Umbilical cord (tissue), 2 donors: Measurements from ENCODE around the gene XXYLT1. TPM values are rescaled to one million over a fixed set of nuclear protein-coding genes. Genes with fewer than 3 reads are reported as not detected.

Source experiments
- DNase-seq: peaks from one replicate; pipeline ENCODE4 v3.0.0-alpha.2; 2015; ENCODE audit warnings: low spot score
- total RNA-seq: library from RNA; depleted of rRNA; stranded (reverse); fragments of >200 nt; gene quantifications from one replicate; pipeline ENCODE4 v1.2.3, GENCODE V29; 2014; ENCODE audit warnings: low replicate concordance; ENCODE audit not compliant: insufficient read depth

XXYLT1 gene
- total RNA-seq, 1 donor from 2014 or later: 21.4 TPM

DNA sequence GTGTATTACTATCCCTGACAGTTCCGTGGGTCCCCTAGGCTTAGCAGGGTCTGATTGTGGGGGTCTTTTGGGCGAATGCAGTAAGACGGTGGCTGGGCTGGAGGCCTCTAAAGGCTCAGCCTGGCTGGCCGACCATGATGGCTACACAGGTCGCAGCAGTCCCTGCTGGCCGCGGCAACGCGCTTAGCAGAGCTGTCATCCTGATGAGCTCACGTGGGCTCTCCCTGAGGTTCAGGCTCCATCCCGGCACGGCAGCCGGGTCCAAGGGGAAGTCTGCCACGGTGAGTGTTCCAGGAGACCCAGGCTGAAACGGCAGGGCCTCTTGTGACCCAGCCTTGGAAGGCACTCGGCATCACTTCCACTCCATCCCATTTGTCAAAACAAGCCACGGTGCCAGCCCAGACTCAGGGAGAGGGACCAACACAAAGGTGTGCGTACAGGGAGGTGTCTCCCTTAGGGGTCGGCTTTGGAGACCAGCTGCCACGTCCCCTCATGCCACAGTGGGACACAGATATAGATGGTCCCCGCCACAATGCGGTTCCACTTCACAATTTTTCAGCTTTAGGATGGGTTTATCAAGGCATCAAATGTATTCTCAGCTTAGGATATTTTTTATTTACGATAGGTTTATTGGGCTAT, 101.8 kb downstream of the XXYLT1 start:
- no peak for DNase-seq

DNA sequence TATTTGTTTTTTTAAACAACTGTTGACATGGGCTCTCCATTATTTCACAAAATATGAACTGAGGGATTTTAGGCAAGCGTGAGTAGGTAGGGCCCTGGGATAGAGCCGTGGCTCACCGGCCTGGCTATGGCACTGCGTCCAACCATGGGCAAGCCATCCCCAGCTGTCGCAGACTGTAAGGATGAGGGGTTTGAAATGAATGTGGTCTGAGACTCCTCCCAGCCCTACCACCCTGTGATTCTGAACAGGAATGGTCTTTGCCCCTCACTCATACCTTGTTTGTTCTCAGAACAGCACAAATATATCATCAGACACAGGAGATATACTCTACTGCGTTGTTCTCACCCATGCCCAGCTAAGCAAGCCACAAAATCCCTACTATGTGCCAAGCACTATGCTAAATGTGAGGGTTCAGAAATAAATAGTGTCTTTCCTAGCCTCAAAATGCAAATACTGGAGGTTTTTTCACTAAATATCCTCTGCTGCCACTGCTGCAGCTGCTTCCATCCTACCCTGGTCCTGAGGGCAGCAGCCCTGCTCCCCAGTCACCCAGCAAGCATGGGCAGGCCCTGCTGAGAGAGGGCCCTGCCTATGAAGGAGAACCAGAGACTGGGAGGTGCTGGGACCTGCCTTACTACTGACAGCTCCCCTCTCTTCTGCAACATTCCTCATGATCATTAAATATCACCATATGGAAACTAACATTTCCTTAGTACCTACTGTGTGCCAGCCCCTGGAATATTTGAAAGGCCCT, 102.8 kb downstream of the XXYLT1 start:
- DNase-seq: no peak

DNA sequence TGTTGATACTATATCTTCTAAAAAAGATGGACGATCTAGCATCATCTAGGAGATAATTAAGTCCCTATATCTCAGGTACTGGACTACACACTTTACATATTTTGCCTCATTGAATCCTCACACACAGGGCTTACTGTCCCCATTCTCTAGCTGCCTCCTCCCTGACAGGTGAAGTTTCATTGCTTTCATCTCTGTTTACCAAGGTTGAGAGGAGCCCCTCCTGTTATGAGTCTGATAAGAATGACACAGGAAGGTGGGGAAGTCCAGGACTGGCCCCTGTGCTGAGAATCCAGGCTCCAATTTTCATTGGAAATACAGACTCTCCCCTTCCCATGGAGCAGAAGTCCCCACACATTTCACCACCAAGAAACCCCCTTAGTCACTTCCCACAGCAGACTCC, 105.2 kb downstream of the XXYLT1 start:
- DNase-seq: no peak

DNA sequence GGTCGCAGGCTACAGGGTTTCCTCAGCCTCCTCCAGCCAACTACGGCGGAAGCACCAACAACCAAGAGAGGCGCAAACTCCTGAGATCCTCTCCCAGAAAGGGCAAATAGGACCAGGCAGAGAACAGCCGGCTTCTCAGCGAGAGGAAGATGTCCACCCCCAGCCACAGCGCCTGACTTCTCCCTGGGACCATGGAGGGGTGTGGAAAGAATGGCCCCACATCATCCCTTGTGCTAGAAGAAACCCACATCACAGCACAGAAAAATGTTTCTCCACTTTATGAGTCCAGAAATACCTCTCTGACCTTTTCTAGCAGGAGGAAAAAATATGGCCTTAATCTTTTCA, 105.7 kb downstream of the XXYLT1 start:
- no peak for DNase-seq

DNA sequence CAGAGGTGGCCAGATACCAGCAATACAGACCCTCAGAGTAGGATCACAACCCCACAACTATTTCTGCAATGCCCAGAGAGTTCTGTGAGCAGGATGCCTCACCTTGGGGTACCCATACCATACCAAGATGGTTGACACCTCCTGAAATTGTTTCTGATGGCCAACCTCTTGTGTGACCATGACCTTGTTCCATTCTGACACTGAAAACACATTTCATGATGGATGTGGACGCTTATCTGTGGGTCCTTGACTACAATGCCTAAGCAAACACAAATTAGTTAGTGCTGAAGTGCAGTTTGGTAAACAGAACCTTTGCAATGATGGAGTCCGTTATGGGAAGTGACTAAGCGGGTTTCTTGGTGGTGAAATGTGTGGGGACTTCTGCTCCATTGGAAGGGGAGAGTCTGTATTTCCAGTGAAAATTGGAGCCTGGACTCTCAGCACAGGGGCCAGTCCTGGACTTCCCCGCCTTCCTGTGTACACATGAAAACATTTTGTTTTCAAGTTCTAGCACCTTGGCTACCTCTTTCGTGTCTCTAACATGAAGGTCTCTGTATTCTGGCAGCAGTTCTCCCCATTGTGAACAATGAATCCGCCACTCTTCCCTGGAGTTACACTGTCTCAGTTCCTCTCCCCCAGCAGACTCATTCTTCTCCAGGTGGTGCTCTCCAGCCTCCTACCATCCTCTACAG, 106.2 kb downstream of the XXYLT1 start:
- no peak for DNase-seq

DNA sequence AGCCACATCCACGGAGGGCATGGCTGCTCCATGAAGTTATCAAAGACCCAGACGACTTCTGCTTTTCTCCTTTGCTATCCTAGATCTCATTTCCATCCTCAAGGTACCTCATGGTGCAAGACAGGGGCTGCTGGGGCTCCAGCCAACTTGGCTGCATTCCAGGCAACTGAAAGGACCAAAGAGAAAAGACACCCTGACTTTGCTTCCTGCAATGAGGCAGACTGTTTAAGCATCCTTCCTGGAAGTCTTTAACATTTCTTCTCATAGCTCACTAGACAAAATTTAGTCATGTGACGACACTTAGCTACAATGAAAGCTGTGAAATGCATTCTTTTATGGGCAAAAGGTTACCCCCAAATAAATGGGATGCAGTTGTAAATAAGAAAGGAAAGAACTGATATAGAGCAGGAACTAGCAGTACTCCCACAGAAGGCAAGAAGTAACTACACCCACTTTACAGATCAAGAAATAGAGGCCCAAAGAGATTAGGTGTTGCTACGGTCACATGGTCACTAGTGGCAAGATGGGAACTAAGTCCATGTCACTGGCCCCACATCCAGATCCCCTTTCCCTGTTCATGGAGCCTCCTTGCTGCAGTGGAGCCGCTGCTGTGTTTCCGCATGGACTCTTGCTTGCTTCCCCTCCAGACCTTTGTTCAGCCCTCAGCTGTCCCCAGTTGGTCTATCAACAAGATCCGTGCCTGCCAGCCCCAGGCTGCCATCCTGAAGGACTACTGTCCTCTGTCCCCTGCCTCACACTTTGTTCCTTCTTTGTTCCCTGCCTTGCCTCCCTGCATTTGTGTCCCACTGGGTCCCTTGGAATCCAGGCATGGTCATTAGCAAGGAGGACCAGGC, 107.0 kb downstream of the XXYLT1 start:
- DNase-seq: no peak

DNA sequence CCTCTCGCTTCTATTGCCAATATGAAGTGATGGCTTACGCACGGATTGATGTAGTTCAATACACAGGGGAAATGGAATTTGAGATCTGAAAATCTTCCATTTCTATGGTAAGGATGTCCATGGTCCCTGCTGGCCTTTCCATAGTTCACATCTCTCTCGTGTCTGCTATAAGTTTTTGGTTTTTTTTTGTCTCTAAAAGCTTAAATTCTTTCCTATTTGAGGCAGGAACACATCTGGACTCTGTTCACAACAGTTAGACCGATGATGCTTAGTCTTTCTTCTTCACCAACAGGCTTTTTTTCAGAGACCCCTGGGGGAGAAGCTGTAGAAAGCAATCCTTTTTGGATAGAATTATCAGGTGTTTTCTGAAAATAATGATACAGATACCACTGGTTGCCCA, 108.1 kb downstream of the XXYLT1 start:
- no peak for DNase-seq

DNA sequence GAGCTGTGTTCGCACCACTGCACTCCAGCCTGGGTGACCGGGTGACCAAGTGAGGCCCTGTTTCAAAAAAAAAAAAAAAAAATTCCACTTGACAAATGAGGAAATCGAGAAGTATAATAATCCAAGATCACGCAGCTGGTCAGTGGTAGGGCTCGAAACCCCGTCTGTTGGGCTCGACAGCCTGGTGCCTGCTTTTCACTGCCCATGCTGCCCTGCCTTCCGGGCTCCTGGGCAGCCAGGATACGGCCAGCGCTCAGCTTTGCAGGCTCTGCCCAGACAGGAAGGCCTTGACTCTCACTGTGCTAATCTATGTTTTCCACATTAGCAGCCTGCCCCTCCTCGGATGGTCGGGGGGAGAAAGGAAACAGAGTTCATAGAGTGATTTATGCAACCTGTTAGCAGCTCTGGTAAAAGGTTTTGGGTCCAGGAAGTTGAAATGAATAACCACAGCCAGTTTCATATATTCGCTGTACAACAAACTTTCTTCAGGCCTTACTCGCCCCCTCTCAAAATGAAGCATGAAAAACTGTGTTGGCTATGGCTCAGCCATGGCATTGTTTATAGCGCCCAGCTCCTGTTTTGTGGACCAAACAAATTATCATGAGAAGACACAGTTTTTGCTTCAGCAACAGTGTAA, 108.8 kb downstream of the XXYLT1 start:
- DNase-seq: peak; percentile 67

DNA sequence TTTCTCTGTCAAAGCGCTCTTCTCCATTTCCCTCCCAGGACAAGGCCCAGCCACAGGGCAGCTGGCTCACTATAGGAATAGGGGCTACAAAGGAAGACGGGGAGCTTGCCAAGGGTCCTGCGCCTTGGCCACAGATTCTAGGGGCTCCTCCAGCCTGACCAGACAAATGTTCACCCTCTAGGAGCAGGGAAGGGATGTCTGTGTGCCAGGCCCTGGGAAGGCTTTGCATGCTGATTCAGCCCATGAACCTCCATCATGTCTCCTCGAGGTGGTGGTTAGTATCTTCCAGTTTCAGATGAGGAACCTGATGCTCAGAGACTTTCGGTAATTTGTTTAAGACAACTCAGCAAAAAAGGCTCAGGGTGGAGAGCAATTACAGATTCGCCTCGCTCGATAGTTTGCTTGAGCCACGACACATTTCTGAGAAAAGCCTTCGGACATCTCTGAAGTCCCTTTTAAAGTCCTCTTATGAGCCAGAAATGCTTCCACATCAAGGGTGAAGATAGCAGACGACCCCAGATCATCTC, 110.0 kb downstream of the XXYLT1 start:
- DNase-seq: no peak

DNA sequence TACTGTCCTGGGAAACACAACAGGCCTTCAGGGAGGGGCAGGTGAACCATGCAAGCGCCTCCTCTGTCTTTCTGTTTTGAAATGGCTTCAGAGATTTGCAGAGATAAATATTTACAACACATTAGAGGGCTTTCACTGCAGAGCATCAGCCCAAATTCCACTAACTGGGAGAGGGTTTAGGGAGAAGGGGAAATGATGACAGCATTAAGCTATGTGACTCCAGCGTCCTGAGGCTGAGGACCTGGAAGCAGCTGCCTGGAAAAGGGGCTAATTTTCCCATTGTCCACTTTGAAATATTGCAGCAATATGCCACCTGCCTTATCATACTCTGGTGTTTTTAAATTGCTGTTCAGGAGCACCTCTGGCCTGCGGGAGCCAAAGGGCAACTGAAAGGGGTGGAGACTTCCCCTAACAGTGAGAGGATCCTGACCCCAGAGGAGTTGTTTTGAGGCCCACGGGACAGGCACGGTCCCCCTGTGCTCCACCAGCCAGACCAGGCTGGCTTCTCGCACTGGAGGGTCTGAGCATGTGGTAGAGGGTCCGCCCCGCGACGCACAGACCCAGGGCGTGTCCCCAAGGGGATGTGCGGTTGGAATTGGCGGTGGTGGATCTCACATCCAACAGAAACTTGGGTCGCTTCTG, 110.6 kb downstream of the XXYLT1 start:
- DNase-seq: peak; percentile 50

DNA sequence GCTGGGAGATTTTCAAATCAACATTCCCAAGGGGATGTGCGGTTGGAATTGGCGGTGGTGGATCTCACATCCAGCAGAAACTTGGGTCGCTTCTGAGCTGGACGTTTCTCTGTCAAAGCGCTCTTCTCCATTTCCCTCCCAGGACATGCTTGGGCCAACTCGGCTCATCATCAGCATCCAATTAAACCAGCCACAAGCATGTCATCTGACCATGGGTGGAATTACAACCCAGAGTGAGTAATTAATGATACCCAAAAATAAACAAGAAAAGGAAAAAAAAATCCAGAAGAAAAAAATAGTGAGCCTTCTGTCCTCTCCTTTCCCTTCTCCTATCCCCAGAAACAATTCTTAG, 111.2 kb downstream of the XXYLT1 start:
- DNase-seq: no peak

DNA sequence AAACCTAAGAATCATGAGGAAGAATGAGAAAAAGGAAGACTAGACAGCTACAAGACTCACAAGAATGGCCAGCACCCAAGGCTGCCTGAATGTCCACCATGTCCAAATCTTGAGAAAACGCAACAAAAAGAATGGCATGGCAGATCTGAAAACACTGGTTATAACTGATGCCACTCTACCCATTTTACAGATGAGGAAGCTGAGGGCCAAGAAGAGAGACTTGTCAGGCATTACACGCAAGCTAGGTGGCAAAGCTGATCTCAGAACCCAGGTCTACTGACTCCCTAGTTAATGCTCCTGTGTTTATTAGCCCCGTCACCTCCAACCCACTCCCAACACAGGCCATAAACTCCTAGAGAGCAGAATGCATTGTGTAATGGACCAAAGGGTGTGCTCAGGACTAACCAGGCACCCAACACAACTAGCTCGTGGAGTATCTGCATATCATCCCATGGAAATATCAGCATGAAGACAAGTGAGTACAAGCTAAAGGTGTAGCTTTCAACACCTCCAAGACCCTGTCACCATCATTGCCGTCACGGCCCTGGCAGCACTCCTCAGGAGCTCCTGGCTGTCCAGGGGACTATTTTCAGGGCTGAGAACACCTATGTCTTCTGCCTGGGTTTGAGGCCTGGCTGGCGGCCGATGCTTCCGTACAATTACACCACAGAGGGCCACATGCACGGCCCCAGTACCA, 111.7 kb downstream of the XXYLT1 start:
- no peak for DNase-seq

DNA sequence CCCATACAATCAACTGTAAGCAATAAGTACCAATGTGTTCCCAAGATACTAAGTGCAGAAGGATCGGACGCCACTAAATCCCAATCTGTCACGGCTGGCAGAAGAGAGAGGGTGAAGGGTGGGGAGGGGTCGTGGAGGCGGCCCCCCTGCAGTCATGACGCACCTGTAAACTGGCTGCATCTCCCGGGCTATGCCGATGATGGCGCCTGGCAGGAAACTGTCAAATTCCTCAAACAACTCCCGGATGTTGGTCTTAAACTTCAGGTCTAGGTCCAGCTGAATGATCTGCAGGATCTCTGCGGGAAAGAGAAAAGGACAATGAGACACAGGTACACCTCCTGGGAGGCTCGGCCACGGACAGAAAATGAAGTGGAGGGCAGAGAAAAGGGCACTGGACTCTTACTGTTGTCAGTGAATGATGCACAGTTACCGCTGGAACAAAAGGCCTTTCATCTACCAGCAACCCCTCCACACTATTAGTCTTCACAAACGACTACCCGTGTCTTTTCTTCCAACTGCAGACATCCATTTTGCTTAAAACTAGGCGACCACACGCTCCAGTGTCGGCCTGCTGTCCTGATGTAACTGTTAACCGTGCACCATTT, 114.6 kb downstream of the XXYLT1 start:
- DNase-seq: no peak

DNA sequence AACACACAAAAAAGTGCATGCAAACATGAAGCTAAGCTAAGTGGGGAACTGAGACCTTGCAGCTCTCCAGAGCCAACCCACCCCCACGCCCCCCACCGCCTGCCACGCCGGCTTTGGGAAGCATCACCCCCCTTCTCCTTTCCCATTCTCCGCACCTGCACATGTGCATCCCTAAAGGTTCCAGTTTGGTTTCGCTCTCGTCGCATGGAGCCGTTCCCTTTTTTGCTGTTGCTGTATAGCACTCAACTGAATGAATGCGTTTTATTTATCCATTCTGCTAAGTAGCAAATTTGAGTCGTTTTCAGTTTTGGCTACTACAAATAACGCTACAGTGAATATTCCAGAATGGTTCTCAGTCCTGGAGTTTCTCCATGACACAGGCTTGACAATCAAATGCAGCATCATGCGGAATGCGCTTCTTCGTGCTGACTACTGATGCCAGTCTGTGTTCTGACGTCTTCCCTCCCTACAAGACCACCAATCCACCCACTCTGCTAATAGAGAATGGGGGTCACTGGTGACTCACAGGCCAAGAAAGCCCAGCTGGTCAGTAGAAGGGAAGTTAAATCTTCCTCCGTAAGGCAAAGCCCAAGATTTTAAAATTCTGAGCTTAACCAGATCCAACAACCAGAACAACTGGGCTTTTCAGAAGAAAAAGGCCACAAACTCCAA, 115.3 kb downstream of the XXYLT1 start:
- no peak for DNase-seq

DNA sequence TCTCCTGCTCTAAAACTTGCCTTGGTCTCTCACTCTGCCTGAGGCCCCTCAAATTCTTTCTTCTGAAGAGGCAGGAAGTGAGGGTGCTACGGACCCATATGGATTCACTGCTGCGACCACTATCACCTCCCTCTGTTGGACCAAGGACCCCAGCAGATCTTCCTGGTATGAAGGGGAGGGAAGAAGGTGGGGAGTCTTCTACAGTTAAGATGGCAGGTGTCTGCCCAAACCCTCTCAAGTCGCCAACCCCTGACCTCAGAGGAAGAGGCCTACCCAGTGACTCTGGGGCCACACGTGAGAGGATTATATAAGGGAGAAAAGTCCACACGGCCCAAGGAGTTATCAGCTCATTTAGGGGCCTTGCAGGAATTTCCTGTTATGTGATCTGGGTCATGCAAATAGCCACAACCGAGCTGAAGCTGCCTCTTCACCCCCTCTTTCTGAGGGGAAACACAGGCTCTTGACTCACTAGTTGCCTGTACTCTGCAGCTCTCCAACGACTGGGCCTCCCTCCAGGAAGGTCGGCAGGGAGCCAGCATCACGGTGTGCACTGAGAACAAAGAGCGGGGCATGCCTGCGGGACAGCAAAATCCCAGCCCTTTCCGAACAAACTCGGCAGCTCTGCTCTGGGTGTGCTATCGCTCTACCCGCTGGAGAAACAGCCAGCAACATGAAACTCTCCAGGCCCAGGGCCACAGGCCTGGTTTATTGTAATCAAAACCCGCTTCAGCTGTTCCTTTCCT, 116.0 kb downstream of the XXYLT1 start:
- peak; percentile 92 for DNase-seq

DNA sequence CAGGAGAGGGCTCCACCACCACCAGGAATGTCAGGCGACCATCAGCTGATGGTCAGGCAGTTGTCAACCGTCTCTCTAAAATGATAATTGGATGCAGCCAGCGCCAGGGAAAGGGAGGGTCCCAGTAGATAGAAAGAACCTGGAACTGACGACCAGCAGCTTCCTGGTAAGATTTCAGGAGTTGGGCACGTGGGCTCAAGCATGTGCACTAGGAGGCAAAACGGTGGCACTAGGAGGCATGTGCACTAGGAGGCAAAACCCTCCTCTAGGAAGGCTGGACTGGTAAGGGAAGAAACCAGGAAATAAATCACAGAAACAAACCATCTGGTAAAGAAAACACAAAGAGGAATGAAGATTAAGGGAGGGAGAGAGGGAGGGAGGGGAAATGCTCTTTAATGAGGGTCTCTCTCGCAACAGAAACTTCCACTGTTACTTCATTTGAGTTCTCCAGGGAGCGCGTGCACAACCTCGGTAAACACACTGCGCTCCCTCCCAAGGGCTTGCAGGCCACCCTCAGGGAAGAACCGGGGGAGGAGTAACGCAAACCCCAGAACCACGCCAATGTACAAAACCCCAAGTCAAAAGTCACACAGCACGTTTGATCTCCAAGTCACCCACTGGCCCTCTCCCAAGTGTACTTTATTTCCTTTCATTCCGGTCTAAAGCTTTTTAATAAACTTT, 116.7 kb downstream of the XXYLT1 start:
- DNase-seq: peak; percentile 29

DNA sequence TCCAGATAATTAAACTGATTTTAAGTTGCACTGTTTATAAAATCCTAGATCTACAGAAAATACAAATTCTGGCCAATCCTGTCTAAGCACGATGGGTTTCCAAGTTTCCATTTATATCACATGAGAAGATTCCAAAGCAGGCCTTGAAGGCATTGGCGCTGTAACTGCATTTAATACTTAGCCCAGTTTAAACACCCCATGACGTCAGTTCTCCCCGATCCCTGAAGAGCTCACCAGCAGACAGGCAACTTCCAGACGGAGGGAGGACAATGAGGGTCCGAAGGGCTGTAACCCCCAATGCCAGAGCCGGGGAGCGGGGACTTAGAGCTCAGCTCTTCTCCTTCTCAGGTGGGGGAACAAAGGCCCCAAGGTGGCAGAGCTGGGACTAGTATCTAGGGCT, 117.3 kb downstream of the XXYLT1 start:
- DNase-seq: peak; percentile 75

DNA sequence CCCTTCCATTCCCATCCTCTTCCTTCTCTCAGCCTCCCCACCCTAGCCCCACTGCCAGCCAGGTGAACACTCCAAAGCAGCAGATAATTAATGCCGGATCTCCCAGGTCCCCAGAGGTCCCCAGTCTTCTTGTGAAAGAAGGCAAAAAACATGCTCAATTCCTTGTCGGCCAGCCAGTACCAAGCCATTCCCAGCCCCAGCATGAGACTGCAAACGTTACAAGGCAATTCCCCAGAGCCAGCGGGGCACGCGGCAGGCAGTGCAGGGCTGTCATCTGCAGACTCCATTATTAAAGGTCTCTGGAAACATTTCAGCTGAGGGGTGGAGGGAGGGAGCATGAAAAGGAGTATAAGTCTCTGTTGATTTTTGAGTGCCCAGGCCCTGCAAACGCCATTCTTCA, 117.8 kb downstream of the XXYLT1 start:
- DNase-seq: peak; percentile 40
